ENCODE measurements around the gene NPHP4. TPM values are rescaled to one million over a fixed set of nuclear protein-coding genes. Genes with fewer than 3 reads are reported as not detected.

Gene NPHP4
- total and polyA plus RNA-seq, 9 of the 15 experiments (the other 6 are each of a cell fraction or from before 2014, with no cell fraction given): 0.52 to 26.2 (median 6.7) TPM

DNA sequence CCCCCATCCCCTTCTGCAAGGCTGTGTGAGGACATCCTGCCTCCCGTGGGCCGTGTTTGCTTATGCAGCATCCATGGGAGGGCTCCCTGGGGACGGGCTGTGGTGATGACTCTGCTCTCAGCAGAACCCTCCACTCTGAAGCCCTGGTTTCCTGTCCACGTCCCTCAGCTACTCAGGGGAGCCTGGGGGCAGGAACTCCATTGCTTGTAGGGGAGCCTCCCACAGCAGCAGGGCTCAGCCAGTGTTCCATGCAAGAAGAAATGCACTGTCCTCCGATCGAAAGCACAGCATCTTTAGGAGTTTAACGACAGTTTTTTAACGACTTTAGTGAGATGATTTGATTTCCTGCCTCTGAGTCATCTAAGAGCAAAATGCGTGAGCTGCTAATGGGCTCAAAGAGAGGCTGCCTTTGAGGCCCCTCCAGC, 45.1 kb upstream of the NPHP4 start:
- POLR2A ChIA-PET: no interaction called here
- in situ Hi-C loops (cut with MboI) (no loop called here), intact Hi-C loops (cut with micrococcal nuclease) (no loop called here)
- Histone ChIP-seq H3K4me2 (ENCODE audit: insufficient read depth, low read length) (no peak overlapping the region), H3K4me3 (no peak overlapping the region), H3K79me2 (ENCODE audit: control insufficient read depth, insufficient read depth, low read length) (no peaks in the 10 kb centered on the region), H3K27ac (ENCODE audit: extremely low read depth, low read depth, low read length) (no peak overlapping the region), H3K36me3 (ENCODE audit: control insufficient read depth, insufficient read depth, low read length) (no peaks in the 10 kb centered on the region), H2AFZ (ENCODE audit: low read depth, low read length) (no peak overlapping the region), H3K9ac (ENCODE audit: insufficient read depth in 1 of 2, low read depth in 2 of 2, low read length in 2 of 2) (no peak overlapping the region), H3K4me1 (replicated peaks in 1 of 2; ENCODE audit: control insufficient read depth in 2 of 2, insufficient read depth in 2 of 2, low read length in 2 of 2) (peaks cover 0 to 32% of the 10 kb centered on the region in 2 experiments; a peak in 2 of 5 replicates), H4K20me1 (replicated peaks; ENCODE audit: control insufficient read depth, insufficient read depth, low read length) (peaks cover 67% of the 10 kb centered on the region), H3K9me3 (replicated peaks; ENCODE audit: control insufficient read depth, insufficient read depth, low read depth, low read length) (no peaks in the 10 kb centered on the region), H3K9me1 (ENCODE audit: control insufficient read depth, insufficient read depth, low read length) (no peaks in the 10 kb centered on the region), H3K27me3 (ENCODE audit: control insufficient read depth in 2 of 2, insufficient read depth in 2 of 2, low read length in 2 of 2) (peaks cover 0 to 11% of the 10 kb centered on the region in 2 experiments; a peak in 2 of 5 replicates)
- CTCF ChIA-PET (ENCODE audit: low intra/inter-chr PET ratio): no interaction called here
- no peak for FAIRE-seq
- 9% methylated on average over 9 of the region's 9 CpGs for WGBS (ENCODE audit: insufficient coverage, low coverage, missing lambda C conversion rate)
- TF ChIP-seq, protein P1, sequence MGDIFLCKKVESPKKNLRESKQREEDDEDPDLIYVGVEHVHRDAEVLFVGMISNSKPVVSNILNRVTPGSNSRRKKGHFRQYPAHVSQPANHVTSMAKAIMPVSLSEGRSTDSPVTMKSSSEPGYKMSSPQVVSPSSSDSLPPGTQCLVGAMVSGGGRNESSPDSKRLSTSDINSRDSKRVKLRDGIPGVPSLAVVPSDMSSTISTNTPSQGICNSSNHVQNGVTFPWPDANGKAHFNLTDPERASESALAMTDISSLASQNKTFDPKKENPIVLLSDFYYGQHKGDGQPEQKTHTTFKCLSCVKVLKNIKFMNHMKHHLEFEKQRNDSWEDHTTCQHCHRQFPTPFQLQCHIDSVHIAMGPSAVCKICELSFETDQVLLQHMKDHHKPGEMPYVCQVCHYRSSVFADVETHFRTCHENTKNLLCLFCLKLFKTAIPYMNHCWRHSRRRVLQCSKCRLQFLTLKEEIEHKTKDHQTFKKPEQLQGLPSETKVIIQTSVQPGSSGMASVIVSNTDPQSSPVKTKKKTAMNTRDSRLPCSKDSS (IDR thresholded peaks at IDR 0.05; ENCODE audit: low read depth, partially characterized antibody): no peak
- TF ChIP-seq SRSF7 (optimal IDR thresholded peaks at IDR 0.05; ENCODE audit: low read depth, low read length) (no peak), RBM39 (optimal IDR thresholded peaks at IDR 0.05; ENCODE audit: low read depth, low read length) (no peak), ESRRA (IDR thresholded peaks at IDR 0.05; ENCODE audit: borderline replicate concordance, low read depth) (no peak), GTF2E2 (tag; IDR thresholded peaks at IDR 0.05) (no peak), HNRNPLL (IDR thresholded peaks at IDR 0.05; ENCODE audit: low read depth, low read length, poor library complexity, severe bottlenecking) (no peak), TOE1 (IDR thresholded peaks at IDR 0.05; ENCODE audit: borderline replicate concordance) (no peak), TOE1 (CRISPR knock-in tag; IDR thresholded peaks at IDR 0.05; ENCODE audit: borderline replicate concordance, low read depth) (no peak), KLF13 (tag; IDR thresholded peaks at IDR 0.05; ENCODE audit: borderline replicate concordance, low read depth) (no peak), PHF21A (IDR thresholded peaks at IDR 0.05; ENCODE audit: borderline replicate concordance, low read depth) (no peak), ZNF79 (CRISPR knock-in tag; IDR thresholded peaks at IDR 0.05; ENCODE audit: low read depth) (no peak), KLF10 (CRISPR knock-in tag; IDR thresholded peaks at IDR 0.05) (no peak), NR2C1 (IDR thresholded peaks at IDR 0.05) (no peak), NR2C1 (tag; IDR thresholded peaks at IDR 0.05) (no peak), ZKSCAN8 (CRISPR knock-in tag; IDR thresholded peaks at IDR 0.05) (no peak)
- DNase-seq (ENCODE audit: extremely low read depth in 1 of 4, low spot score in 3 of 4): no peak
- ATAC-seq: no peak
- BruUV-seq (replicated peaks): no TSS peak
